PFSK-1 (cell line): ENCODE results near the gene APC.

Source experiments
- FOXP2 ChIP-seq: optimal IDR thresholded peaks from 2 replicates; pipeline ENCODE3; 2011; ENCODE audit warnings: borderline replicate concordance, control low read depth, inconsistent platforms; ENCODE audit not compliant: insufficient read depth; ENCODE audit errors: extremely low read length, extremely low read depth
- POLR2AphosphoS5 ChIP-seq: IDR thresholded peaks from 2 replicates; pipeline ENCODE4 v1.6.1; 2012; ENCODE audit warnings: low read depth, mild to moderate bottlenecking, control low read depth, low read length, moderate library complexity
- REST ChIP-seq, 2 experiments: IDR thresholded peaks; 2 replicates each; pipeline versions ENCODE4 v1.6.1 to v1.8.0; 2011 to 2012; ENCODE audit warnings: low read depth in 2 of 2, low read length in 2 of 2, control low read depth in 1 of 2, inconsistent platforms in 1 of 2, mild to moderate bottlenecking in 1 of 2, moderate library complexity in 1 of 2; ENCODE audit not compliant: insufficient read depth in 1 of 2
- SIN3A ChIP-seq: IDR thresholded peaks from 2 replicates; pipeline ENCODE4 v1.6.1; 2012; ENCODE audit warnings: mild to moderate bottlenecking, low read length, moderate library complexity, borderline replicate concordance; ENCODE audit not compliant: insufficient read depth
- TAF1 ChIP-seq: IDR thresholded peaks from 2 replicates; pipeline ENCODE4 v1.6.1; 2012; ENCODE audit warnings: low read length, control low read depth, borderline replicate concordance; ENCODE audit not compliant: insufficient read depth

GRCh38 chr5:112865128-112865527, 127.4 kb downstream of the APC start:
- TF ChIP-seq TAF1, result no peak
- TF ChIP-seq FOXP2, result no peak
- no peak for TF ChIP-seq POLR2AphosphoS5
- no peak for TF ChIP-seq SIN3A
- TF ChIP-seq REST (IDR thresholded peaks at IDR 0.05; ENCODE audit: insufficient read depth in 1 of 2, low read depth in 2 of 2, low read length in 2 of 2), result no peak
